ENCODE measurements around the gene TEX2. TPM values are rescaled to one million over a fixed set of nuclear protein-coding genes. Genes with fewer than 3 reads are reported as not detected.

Gene TEX2
- total and polyA plus RNA-seq, 2 experiments from 2014 or later, result 27.9 to 37.7 TPM

- Histone ChIP-seq H3K4me3 (no peak overlapping the region), H3K4me1 (ENCODE audit: insufficient read depth) (peaks cover 36% of the 10 kb centered on the region), H3K36me3 (replicated peaks; ENCODE audit: insufficient read depth, low read depth) (no peaks in the 10 kb centered on the region), H3K27ac (peak overlapping the region; percentile 82), H4K20me1 (ENCODE audit: insufficient read depth, poor library complexity, severe bottlenecking) (no peaks in the 10 kb centered on the region), H3K27me3 (no peaks in the 10 kb centered on the region), H3K9me3 (ENCODE audit: low read depth) (no peaks in the 10 kb centered on the region), H3K4me2 (peak overlapping the region; percentile 30), H2AFZ (no peak overlapping the region), H3K9me2 (replicated peaks; ENCODE audit: insufficient read depth) (no peaks in the 10 kb centered on the region), H3K79me2 (peaks cover 76% of the 10 kb centered on the region)
- WGBS (ENCODE audit: low lambda C conversion rate, missing lambda C conversion rate), result 30% methylated on average over 11 of the region's 11 CpGs
- TF ChIP-seq CTCF (IDR thresholded peaks at IDR 0.05; ENCODE audit: poor library complexity), result peak; percentile 18
- no peak for TF ChIP-seq EZH2 (IDR thresholded peaks at IDR 0.05; ENCODE audit: borderline replicate concordance)
- no peak for TF ChIP-seq EZH2phosphoT487 (IDR thresholded peaks at IDR 0.05; ENCODE audit: low read depth, severe bottlenecking, unreplicated experiment)
- DNase-seq (ENCODE audit: low spot score), result peak; percentile 63
Measured at GRCh38 chr17:64216338-64217248, 46.5 kb downstream of the TEX2 start.

GRCh38 chr17:64216000-64216337, 47.1 kb downstream of the TEX2 start:
- H3K9me3 ChIP-seq (ENCODE audit: low read depth), result no peaks in the 10 kb centered on the region
- peak overlapping the region; percentile 82 for H3K27ac ChIP-seq
- peaks cover 36% of the 10 kb centered on the region for H3K4me1 ChIP-seq (ENCODE audit: insufficient read depth)
- H4K20me1 ChIP-seq (ENCODE audit: insufficient read depth, poor library complexity, severe bottlenecking), result no peaks in the 10 kb centered on the region
- no peak overlapping the region for H3K4me3 ChIP-seq
- TF ChIP-seq EZH2phosphoT487 (IDR thresholded peaks at IDR 0.05; ENCODE audit: low read depth, severe bottlenecking, unreplicated experiment) (no peak), CTCF (IDR thresholded peaks at IDR 0.05; ENCODE audit: poor library complexity) (no peak), EZH2 (IDR thresholded peaks at IDR 0.05; ENCODE audit: borderline replicate concordance) (no peak)
- peak overlapping the region; percentile 30 for H3K4me2 ChIP-seq
- H3K27me3 ChIP-seq, result no peaks in the 10 kb centered on the region
- DNase-seq (ENCODE audit: low spot score), result no peak
- no peak overlapping the region for H2AFZ ChIP-seq
- H3K36me3 ChIP-seq (replicated peaks; ENCODE audit: insufficient read depth, low read depth), result no peaks in the 10 kb centered on the region
- 18% methylated on average over 2 of the region's 2 CpGs for WGBS (ENCODE audit: low lambda C conversion rate, missing lambda C conversion rate)
- H3K9me2 ChIP-seq (replicated peaks; ENCODE audit: insufficient read depth), result no peaks in the 10 kb centered on the region
- H3K79me2 ChIP-seq, result peaks cover 70% of the 10 kb centered on the region

GRCh38 chr17:64214950-64215349, 48.1 kb downstream of the TEX2 start:
- Histone ChIP-seq H4K20me1 (ENCODE audit: insufficient read depth, poor library complexity, severe bottlenecking) (no peaks in the 10 kb centered on the region), H2AFZ (no peak overlapping the region), H3K9me3 (ENCODE audit: low read depth) (no peaks in the 10 kb centered on the region), H3K4me2 (no peak overlapping the region), H3K36me3 (replicated peaks; ENCODE audit: insufficient read depth, low read depth) (no peaks in the 10 kb centered on the region), H3K79me2 (peaks cover 74% of the 10 kb centered on the region), H3K27me3 (no peaks in the 10 kb centered on the region), H3K4me3 (no peak overlapping the region), H3K9me2 (replicated peaks; ENCODE audit: insufficient read depth) (no peaks in the 10 kb centered on the region), H3K27ac (peak overlapping the region; percentile 82), H3K4me1 (ENCODE audit: insufficient read depth) (peaks cover 36% of the 10 kb centered on the region)
- 95% methylated on average over 4 of the region's 4 CpGs for WGBS (ENCODE audit: low lambda C conversion rate, missing lambda C conversion rate)
- TF ChIP-seq CTCF (IDR thresholded peaks at IDR 0.05; ENCODE audit: poor library complexity) (no peak), EZH2phosphoT487 (IDR thresholded peaks at IDR 0.05; ENCODE audit: low read depth, severe bottlenecking, unreplicated experiment) (no peak), EZH2 (IDR thresholded peaks at IDR 0.05; ENCODE audit: borderline replicate concordance) (no peak)
- no peak for DNase-seq (ENCODE audit: low spot score)
